ENCODE data around the gene IL17RE. TPM values are rescaled to one million over a fixed set of nuclear protein-coding genes. Genes with fewer than 3 reads are reported as not detected.
A peak's percentile ranks its signal among the peaks of the same experiment; 100 is the strongest.

IL17RE gene
- polyA plus RNA-seq, 3 donors = 0.27 TPM; not detected in 2

DNA sequence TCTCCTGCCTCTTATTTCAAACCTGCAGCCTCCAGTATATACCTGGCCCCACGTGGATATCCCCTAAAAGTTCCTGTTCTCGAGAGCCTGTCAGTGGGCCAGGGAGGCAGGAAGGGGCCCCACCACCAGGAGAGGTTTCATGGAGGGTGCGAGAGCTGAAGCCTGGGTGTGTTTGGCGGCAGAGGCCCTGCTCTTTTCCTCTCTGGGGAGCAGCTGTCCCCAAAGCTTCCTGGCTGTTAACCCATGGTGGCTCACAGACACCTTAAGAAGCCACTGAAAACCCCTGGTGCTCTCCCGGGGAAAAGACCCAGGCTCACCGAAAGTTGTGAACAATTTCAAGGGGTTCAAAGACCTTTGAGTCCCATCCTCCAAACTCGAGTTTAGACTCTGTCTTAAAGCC lies 48.5 kb downstream of the IL17RE start:
- Histone ChIP-seq H3K9me3 (replicated peaks in 1 of 2; ENCODE audit: control insufficient read depth in 1 of 2, insufficient read depth in 1 of 2, low read length in 2 of 2) (no peaks in the 10 kb centered on the region), H3K27me3 (ENCODE audit: control insufficient read depth in 2 of 2, insufficient read depth in 2 of 2, low read length in 2 of 2) (peaks cover 2 to 8% of the 10 kb centered on the region in 2 donors), H3K36me3 (replicated peaks in 1 of 2; ENCODE audit: control insufficient read depth in 1 of 2, insufficient read depth in 2 of 2, low read length in 2 of 2) (no peaks in the 10 kb centered on the region), H3K4me2 (replicated peaks; ENCODE audit: extremely low read depth, low read length, poor library complexity, severe bottlenecking) (peak overlapping the region; percentile 88), H2AFZ (ENCODE audit: insufficient read depth, low read depth, low read length, poor library complexity, severe bottlenecking) (peak overlapping the region; percentile 63), H3K4me1 (ENCODE audit: control insufficient read depth in 1 of 2, insufficient read depth in 2 of 2, low read length in 2 of 2) (peaks cover 15% of the 10 kb centered on the region in 2 donors), H3K27ac (ENCODE audit: low read depth in 1 of 2, low read length in 2 of 2) (no peak overlapping the region), H3K79me2 (ENCODE audit: insufficient read depth, low read length) (no peaks in the 10 kb centered on the region), H3K9ac (ENCODE audit: insufficient read depth, low read length, poor library complexity, severe bottlenecking) (no peak overlapping the region), H4K20me1 (ENCODE audit: insufficient read depth, low read length) (no peaks in the 10 kb centered on the region), H3K4me3 (replicated peaks in 1 of 3; ENCODE audit: low read depth in 2 of 3, low read length in 3 of 3) (peak overlapping the region in 1 of 3 experiments; percentile 70)
- Mint-ChIP-seq H3K4me3 (peak overlapping the region in 1 of 2 donors; percentile 88), H3K9me3 (no peaks in the 10 kb centered on the region), H3K36me3 (no peaks in the 10 kb centered on the region), H3K27ac (no peak overlapping the region), H3K4me1 (peaks cover 20% of the 10 kb centered on the region), H3K27me3 (ENCODE audit: low read depth in 3 of 3) (peaks cover 11 to 25% (median 14%) of the 10 kb centered on the region in 3 donors)
- intact Hi-C loops (cut with micrococcal nuclease) = no loop called here
- WGBS (ENCODE audit: insufficient coverage) = 4% methylated on average over 7 of the region's 7 CpGs
- TF ChIP-seq CTCF (IDR thresholded peaks at IDR 0.05) = no peak
- DNase-seq = no peak

GRCh38 chr3:9951598-9951961 lies 48.9 kb downstream of the IL17RE start:
- peaks cover 2 to 8% of the 10 kb centered on the region in 2 donors for H3K27me3 ChIP-seq (ENCODE audit: control insufficient read depth in 2 of 2, insufficient read depth in 2 of 2, low read length in 2 of 2)
- H3K27ac Mint-ChIP-seq = peak overlapping the region in 1 of 7 donors; percentile 41
- peak overlapping the region; percentile 63 for H2AFZ ChIP-seq (ENCODE audit: insufficient read depth, low read depth, low read length, poor library complexity, severe bottlenecking)
- H3K4me3 ChIP-seq (replicated peaks in 1 of 3; ENCODE audit: low read depth in 2 of 3, low read length in 3 of 3) = peak overlapping the region; percentile 4 to 70 (median 7)
- peaks cover 11 to 23% (median 13%) of the 10 kb centered on the region in 3 donors for H3K27me3 Mint-ChIP-seq (ENCODE audit: low read depth in 3 of 3)
- no peaks in the 10 kb centered on the region for H3K9me3 Mint-ChIP-seq
- intact Hi-C loops (cut with micrococcal nuclease) = no loop called here
- TF ChIP-seq CTCF (IDR thresholded peaks at IDR 0.05) = no peak
- 7% methylated on average over 3 of the region's 10 CpGs for WGBS (ENCODE audit: insufficient coverage)
- no peak for DNase-seq
- no peaks in the 10 kb centered on the region for H3K36me3 ChIP-seq (replicated peaks in 1 of 2; ENCODE audit: control insufficient read depth in 1 of 2, insufficient read depth in 2 of 2, low read length in 2 of 2)
- peak overlapping the region; percentile 88 for H3K4me2 ChIP-seq (replicated peaks; ENCODE audit: extremely low read depth, low read length, poor library complexity, severe bottlenecking)
- no peak overlapping the region for H3K27ac ChIP-seq (ENCODE audit: low read depth in 1 of 2, low read length in 2 of 2)
- H3K9me3 ChIP-seq (replicated peaks in 1 of 2; ENCODE audit: control insufficient read depth in 1 of 2, insufficient read depth in 1 of 2, low read length in 2 of 2) = no peaks in the 10 kb centered on the region
- H3K4me3 Mint-ChIP-seq = peak overlapping the region; percentile 60 to 88
- H3K4me1 ChIP-seq (ENCODE audit: control insufficient read depth in 1 of 2, insufficient read depth in 2 of 2, low read length in 2 of 2) = peaks cover 13 to 14% of the 10 kb centered on the region in 2 donors
- H3K9ac ChIP-seq (ENCODE audit: insufficient read depth, low read length, poor library complexity, severe bottlenecking) = peak overlapping the region; percentile 51
- no peaks in the 10 kb centered on the region for H4K20me1 ChIP-seq (ENCODE audit: insufficient read depth, low read length)
- H3K36me3 Mint-ChIP-seq = no peaks in the 10 kb centered on the region
- peaks cover 19% of the 10 kb centered on the region for H3K4me1 Mint-ChIP-seq
- no peaks in the 10 kb centered on the region for H3K79me2 ChIP-seq (ENCODE audit: insufficient read depth, low read length)
